ENCODE data around the gene UBE2D3. TPM values are rescaled to one million over a fixed set of nuclear protein-coding genes. Genes with fewer than 3 reads are reported as not detected.

UBE2D3 gene
- total RNA-seq = 100 to 1,000 TPM; 345 to 432 (median 402) TPM

- peak within 1 kb of the TSS; percentile 81 to 83 for H3K4me3 ChIP-seq
- peaks cover 13 to 37% (median 21%) of the 10 kb centered on the region in 3 donors for H3K4me1 ChIP-seq
- H3K36me3 ChIP-seq = no peaks in the 10 kb centered on the region
- no peaks in the 10 kb centered on the region for H3K27me3 ChIP-seq
- ATAC-seq = peak; percentile 73
- TF ChIP-seq POLR2A (IDR thresholded peaks at IDR 0.05) (peak; percentile 90 to 91), EP300 (IDR thresholded peaks at IDR 0.05) (no peak), POLR2AphosphoS5 (IDR thresholded peaks at IDR 0.05) (peak; percentile 96), CTCF (IDR thresholded peaks at IDR 0.05) (peak in 3 of 4 experiments; percentile 0 to 39 (median 13))
- 0% methylated on average over 10 to 14 of the region's 73 CpGs for WGBS, 2 donors (ENCODE audit: low coverage in 1 of 2)
- H3K27ac ChIP-seq = peak within 1 kb of the TSS; percentile 99
- no peaks in the 10 kb centered on the region for H3K9me3 ChIP-seq
These were observed at the start of gene UBE2D3 for GRCh38 chr4:102826890-102827673. TSS of gene UBE2D3 (minus strand) at chr4:102827551. CDS start at chr4:102826508, 1,043 bp downstream.

- ATAC-seq = no peak
- Histone ChIP-seq H3K27me3 (no peaks in the 10 kb centered on the region), H3K9me3 (no peaks in the 10 kb centered on the region), H3K36me3 (peaks cover 0 to 19% of the 10 kb centered on the region in 2 donors), H3K27ac (no peak overlapping the region), H3K4me3 (no peak overlapping the region), H3K4me1 (peaks cover 0 to 30% (median 6%) of the 10 kb centered on the region in 3 donors)
- TF ChIP-seq POLR2A (IDR thresholded peaks at IDR 0.05) (no peak), CTCF (IDR thresholded peaks at IDR 0.05) (no peak), POLR2AphosphoS5 (IDR thresholded peaks at IDR 0.05) (no peak), EP300 (IDR thresholded peaks at IDR 0.05) (no peak)
- 42 to 48% methylated on average over 1 to 2 of the region's 2 CpGs for WGBS, 2 donors (ENCODE audit: low coverage in 1 of 2)
These were observed 44.4 kb upstream of the UBE2D3 start for GRCh38 chr4:102871772-102872171.

DNA sequence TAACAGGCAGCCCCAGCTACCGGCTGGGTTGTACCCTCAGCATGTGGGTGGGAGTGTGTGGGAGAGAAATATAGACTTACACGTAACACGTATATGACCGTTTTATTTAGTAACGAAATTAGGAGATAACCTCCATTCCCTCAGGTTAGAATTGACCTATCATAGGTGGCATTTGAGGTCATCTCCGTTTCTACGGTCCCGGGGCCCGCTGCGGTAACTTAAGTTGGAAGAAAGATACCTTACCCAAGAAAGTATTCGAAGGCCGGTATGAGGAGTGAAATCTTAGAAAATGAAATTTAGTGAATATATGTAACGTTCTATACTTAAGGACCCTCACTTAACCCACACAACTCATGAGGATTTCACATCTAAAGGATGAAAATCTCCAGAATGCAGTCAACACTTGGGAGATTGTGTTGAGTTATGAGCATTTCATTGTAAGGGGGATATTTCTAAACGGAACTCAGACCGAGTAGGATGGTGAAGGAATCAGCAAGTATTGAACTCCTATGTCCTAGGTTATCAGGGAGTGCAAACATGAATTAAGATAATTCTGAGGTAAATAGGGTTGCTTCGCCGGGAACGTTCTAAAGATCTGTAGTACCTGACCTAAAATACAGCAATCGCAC, 42.3 kb upstream of the UBE2D3 start:
- Histone ChIP-seq H3K4me3 (peak overlapping the region; percentile 77 to 84), H3K36me3 (peaks cover 0 to 7% of the 10 kb centered on the region in 2 donors), H3K4me1 (peaks cover 0 to 31% (median 6%) of the 10 kb centered on the region in 3 donors), H3K9me3 (no peaks in the 10 kb centered on the region), H3K27ac (peak overlapping the region; percentile 93 to 98 (median 95)), H3K27me3 (no peaks in the 10 kb centered on the region)
- no peak for ATAC-seq
- 6 to 7% methylated on average over 18 of the region's 19 CpGs for WGBS, 2 donors (ENCODE audit: low coverage in 1 of 2)
- TF ChIP-seq CTCF (IDR thresholded peaks at IDR 0.05) = no peak
- no peak for TF ChIP-seq POLR2AphosphoS5 (IDR thresholded peaks at IDR 0.05)
- TF ChIP-seq EP300 (IDR thresholded peaks at IDR 0.05) = no peak
- no peak for TF ChIP-seq POLR2A (IDR thresholded peaks at IDR 0.05)

DNA sequence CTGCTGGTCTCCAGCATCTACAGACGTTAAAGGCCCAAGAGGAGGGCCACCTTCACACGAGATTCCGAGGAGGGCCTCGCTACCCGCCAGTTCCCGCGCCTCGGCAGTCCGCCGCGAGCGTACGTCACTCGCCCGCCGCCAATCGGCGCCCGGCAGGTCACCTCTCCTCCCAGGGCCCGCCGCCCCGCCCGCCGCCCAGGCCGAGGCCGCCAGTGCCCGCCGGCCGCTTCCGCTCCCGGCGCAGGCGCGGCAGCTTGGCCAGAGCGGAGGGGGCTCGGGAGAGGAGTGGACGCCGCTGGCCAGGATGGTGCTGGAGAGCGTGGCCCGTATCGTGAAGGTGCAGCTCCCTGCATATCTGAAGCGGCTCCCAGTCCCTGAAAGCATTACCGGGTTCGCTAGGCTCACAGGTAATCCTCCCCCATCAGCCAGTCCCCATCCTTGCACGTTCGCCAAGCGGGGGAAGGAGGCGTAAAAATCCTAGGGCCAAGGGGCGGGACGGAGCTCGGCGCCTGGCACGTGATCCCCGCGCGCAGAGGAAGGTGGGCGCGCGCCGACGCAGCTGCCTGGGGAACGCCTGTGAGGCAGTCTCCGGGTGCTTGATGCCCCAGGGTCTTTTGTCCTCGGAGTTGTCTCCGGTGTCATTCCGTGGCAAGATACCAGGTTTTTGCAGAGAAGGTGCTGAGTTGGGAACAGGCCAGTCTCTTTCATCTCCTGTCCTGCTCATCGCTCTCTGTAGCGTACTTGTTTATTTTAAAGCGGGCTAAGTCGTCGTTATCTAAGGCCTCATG, 41.6 kb upstream of the UBE2D3 start, which contains the start of gene CISD2:
Gene CISD2 (plus strand): TSS at position 212 of the 788 bp plus-strand sequence. CDS start 93 bp downstream, at position 305.
- H3K4me3 ChIP-seq = peak within 1 kb of the TSS; percentile 77 to 84
- H3K4me1 ChIP-seq = peaks cover 0 to 31% (median 6%) of the 10 kb centered on the region in 3 donors
- no peaks in the 10 kb centered on the region for H3K27me3 ChIP-seq
- peaks cover 0 to under 1% of the 10 kb centered on the region in 2 donors for H3K36me3 ChIP-seq
- TF ChIP-seq POLR2AphosphoS5 (IDR thresholded peaks at IDR 0.05) (peak; percentile 89), POLR2A (IDR thresholded peaks at IDR 0.05) (peak; percentile 77 to 85), CTCF (IDR thresholded peaks at IDR 0.05) (peak in 2 of 4 experiments; percentile 19 to 31), EP300 (IDR thresholded peaks at IDR 0.05) (no peak)
- ATAC-seq = peak; percentile 98
- H3K9me3 ChIP-seq = no peaks in the 10 kb centered on the region
- WGBS, 2 donors (ENCODE audit: low coverage in 1 of 2) = 0 to 1% methylated on average over 12 to 25 of the region's 71 CpGs
- peak within 1 kb of the TSS; percentile 93 to 98 (median 95) for H3K27ac ChIP-seq

Measured in gastroesophageal sphincter (tissue), 4 donors.